Colon (tissue), 2 donors: ENCODE data around the gene LAMC2.

Experiments
- FAIRE-seq: peaks from 2 replicates; lab custom pipeline; 2012; peaks lifted over from hg19 to GRCh38; lab: Jason Lieb, UNC
- donor health status: control.
- donor health status: control.

LAMC2 gene

GRCh38 chr1:183214021-183214970, 28.2 kb downstream of the LAMC2 start:
- no peak for FAIRE-seq

- no peak for FAIRE-seq
Measured at GRCh38 chr1:183215076-183215720, 29.1 kb downstream of the LAMC2 start.

GRCh38 chr1:183215936-183216335, 29.9 kb downstream of the LAMC2 start:
- FAIRE-seq, result no peak

- no peak for FAIRE-seq
Measured at GRCh38 chr1:183218027-183218618, 32.1 kb downstream of the LAMC2 start.

- no peak for FAIRE-seq
Measured at GRCh38 chr1:183218971-183219615, 33.0 kb downstream of the LAMC2 start.

- no peak for FAIRE-seq
Measured at GRCh38 chr1:183219616-183220009, 33.5 kb downstream of the LAMC2 start.

- FAIRE-seq, result no peak
Measured at GRCh38 chr1:183222909-183223308, 36.8 kb downstream of the LAMC2 start.

- no peak for FAIRE-seq
Measured at GRCh38 chr1:183223467-183223866, 37.4 kb downstream of the LAMC2 start.

GRCh38 chr1:183226361-183226760, 40.3 kb downstream of the LAMC2 start:
- FAIRE-seq, result no peak

- no peak for FAIRE-seq
Measured at GRCh38 chr1:183226963-183227362, 40.9 kb downstream of the LAMC2 start.

GRCh38 chr1:183227422-183228346, 41.6 kb downstream of the LAMC2 start:
- no peak for FAIRE-seq

GRCh38 chr1:183228347-183229220, 42.5 kb downstream of the LAMC2 start:
- no peak for FAIRE-seq

- FAIRE-seq, result no peak
Measured at GRCh38 chr1:183230413-183230812, 44.3 kb downstream of the LAMC2 start.

GRCh38 chr1:183231545-183231944, 45.5 kb downstream of the LAMC2 start:
- FAIRE-seq, result no peak

GRCh38 chr1:183233113-183233512, 47.0 kb downstream of the LAMC2 start:
- FAIRE-seq, result no peak

- FAIRE-seq, result no peak
Measured at GRCh38 chr1:183234660-183235476, 48.8 kb downstream of the LAMC2 start.

GRCh38 chr1:183235503-183235902, 49.4 kb downstream of the LAMC2 start:
- FAIRE-seq, result no peak

- no peak for FAIRE-seq
Measured at GRCh38 chr1:183236158-183236725, 50.2 kb downstream of the LAMC2 start.

- FAIRE-seq, result no peak
Measured at GRCh38 chr1:183237046-183237445, 51.0 kb downstream of the LAMC2 start.
